Activated T-cell treated with anti-CD3 and anti-CD28 coated beads for 24 hours (primary cell): ENCODE data around the gene SEC11A.
"Not testable (repeated sequence)": the region's sequence is repeated elsewhere in the genome, so short reads cannot be mapped to it uniquely, and the experiment has no call there.

Source experiments
- DNase-seq: peaks from one replicate; pipeline ENCODE4 v3.0.0-alpha.2; 2020; ENCODE audit warnings: low read depth

Gene SEC11A

DNA sequence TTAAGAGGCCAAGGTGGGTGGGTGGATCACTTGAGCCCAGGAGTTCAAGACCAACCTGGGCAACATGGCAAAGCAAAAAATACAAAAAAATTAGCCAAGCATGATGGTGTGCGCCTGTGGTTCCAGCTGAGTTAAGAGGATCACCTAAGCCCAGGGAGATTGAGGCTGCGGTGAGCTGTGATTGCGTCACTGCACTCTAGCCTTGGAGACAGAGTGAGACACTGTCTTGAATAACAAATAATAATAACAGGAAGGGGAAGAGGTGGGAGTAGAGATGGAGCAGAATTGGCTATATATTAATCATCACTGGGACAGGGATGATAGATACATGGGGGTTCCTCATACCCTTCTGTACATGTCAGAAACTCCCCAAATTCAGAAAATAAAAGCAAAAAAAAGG is 34.1 kb downstream of the SEC11A start:
- DNase-seq = no peak

- DNase-seq = no peak
These were observed 44.7 kb downstream of the SEC11A start for GRCh38 chr15:84671211-84671610.

DNA sequence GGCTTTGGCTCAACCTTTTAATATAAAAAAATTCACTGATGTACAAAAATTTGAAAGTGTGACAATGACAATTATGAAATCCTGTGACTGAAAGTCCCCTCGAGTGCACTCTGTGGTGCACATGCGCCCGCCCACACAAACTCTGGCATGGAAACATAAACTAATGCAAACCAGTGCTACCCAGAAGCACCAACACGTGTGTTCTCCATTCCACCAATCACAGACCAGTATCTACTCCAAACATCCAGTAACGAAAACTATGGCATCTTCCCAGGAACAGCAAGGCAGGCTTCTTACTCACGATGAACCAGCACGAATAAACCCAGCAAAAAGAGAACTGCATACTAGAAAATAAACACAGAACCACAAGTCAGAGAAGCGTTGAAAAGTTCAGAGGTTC is 46.2 kb downstream of the SEC11A start:
- no peak for DNase-seq

DNA sequence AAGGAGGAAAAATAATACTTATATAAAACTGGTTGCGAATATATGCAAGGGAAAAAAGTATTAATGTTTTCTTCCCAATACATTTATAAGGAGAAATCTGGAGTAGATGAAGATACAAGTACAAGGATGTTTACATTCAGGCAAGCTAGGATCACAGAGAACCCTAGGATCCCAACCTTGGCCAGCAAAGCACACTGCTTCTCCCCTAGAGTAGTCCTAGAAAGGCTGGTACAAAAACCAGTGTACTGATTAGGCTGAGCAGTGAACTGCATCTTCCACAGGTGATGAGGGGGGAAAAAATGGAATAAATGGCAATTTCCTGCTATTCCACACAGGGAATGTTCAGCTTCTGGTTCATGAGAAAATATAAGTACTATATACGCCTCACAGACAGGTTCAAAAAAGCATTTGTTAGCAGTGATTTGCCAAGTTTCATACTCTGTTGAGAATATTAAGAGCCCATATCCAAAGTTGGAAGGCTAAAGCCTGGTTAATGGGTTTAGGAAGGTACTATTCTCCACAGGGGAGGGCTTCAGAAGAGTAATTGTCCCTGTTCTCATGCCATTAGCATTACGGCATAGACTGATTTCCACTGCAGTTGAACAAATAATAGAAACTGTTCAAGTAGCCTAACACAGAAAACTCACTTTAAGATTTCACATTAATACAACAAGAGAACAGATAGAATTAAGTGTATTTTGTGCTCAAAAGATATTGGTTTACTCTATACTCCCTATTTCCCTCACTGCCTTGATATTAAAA is 47.5 kb downstream of the SEC11A start:
- no peak for DNase-seq

GRCh38 chr15:84666373-84666772 is 49.6 kb downstream of the SEC11A start:
- no peak for DNase-seq

GRCh38 chr15:84661001-84661400 is 54.9 kb downstream of the SEC11A start:
- no peak for DNase-seq

DNA sequence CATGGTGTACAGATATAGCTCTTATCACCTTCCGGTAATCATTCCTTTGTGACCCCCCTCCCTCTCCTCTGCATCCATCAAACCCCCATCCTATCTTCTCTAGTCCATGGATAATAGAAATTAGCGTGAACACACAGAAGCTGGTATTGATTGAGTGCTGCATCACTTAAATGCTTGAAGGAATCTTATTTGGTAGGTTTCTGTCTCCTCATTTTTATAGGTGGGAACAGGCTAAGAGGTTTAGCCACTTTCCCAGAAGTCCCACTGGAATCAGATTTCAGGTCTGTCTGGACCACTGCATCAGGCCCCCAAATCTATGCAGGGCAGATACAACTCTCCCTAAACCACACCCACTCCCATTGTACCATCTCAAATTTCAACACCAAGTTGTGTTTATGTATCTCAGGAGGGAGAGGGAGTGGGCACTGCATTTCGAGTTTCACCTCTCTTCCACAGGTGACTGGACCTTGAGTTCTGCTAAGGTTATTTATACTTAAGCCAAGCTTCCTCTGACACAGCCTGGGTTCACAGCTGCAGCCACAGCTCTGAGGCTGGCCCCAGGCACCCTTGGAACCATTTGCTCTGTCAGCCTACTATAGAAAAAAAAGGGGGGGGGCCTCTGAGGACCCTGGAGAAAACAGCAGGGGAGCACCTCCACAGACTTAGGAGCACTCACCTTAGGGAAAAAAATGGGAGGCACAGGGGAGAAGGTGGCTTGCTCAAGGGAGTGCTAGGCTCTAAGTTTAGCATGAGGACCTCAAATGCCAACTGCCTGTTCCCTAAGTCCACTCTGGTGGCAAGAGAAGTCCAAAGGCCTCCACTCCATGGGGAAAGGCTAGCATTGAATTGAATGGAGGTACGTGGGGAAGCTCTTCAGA is 55.8 kb downstream of the SEC11A start:
- no peak for DNase-seq

- no peak for DNase-seq
These were observed 57.0 kb downstream of the SEC11A start for GRCh38 chr15:84658788-84659411.

- peak; percentile 74 for DNase-seq
These were observed 57.7 kb downstream of the SEC11A start, which contains the start of gene NMB for GRCh38 chr15:84658080-84658787. Gene NMB, minus strand, starts transcription at chr15:84658199. Its CDS starts 47 bp downstream, at chr15:84658152.

DNA sequence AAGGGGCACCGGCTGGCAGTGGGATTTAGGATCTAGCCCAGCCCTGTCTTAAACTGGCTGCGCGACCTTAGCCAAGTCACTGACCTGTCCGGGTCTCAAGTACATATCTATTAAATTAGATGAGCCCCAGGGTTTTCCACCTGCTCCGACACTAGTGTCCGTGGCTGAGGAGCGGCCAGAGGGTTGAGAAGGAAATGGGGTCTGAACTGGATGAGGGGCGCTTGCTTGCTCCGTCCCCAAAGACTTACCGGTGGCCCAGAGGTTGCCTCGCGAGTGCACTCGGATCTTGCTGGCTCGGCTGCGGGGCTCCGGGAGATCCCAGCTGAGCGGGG is 58.2 kb downstream of the SEC11A start:
- DNase-seq = no peak

GRCh38 chr15:84656972-84657371 is 59.0 kb downstream of the SEC11A start:
- no peak for DNase-seq

DNA sequence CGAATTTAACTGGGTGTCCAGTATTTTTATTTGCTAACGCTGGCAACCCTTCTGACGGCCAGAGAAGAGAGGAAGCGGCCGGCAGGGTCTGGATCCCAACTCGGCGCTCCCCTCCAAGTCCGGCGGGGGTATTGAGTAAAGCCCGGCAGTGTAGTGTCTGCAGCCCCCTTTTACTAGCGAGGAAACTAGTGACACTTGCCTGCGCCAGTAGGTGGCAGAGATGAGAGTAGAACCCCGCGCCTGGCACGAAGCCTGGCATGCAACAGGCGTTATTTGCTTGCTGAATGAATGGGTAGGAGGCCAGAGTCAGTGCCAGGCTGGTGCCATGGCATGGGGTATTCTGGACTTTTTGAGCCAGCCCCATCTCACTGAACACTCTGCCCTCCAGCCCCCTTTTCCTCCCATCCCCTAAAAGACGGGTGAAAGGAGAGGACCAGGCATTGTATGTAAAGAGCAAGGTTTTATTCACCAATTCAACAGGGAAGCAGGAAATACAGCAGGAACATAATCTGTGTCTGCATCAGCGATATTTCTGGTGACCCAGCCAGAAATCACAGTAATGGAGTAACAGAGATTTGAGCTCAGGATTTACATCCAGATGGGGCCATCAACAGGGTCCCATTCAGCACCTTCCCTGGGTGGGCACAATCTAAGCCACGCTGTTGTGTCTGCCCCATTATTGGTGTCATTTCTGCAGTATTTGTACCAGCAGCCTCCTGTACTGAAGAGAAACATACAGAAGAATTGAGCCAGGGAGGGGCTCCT is 61.1 kb downstream of the SEC11A start:
- peak; percentile 70 for DNase-seq

GRCh38 chr15:84653910-84654688 is 61.8 kb downstream of the SEC11A start, which contains the start of gene WDR73:
Gene WDR73, minus strand, starts transcription at chr15:84654283. Its CDS starts 9 bp downstream, at chr15:84654274.
- DNase-seq = peak; percentile 95

- DNase-seq = no peak
These were observed 62.4 kb downstream of the SEC11A start for GRCh38 chr15:84653584-84653909.

GRCh38 chr15:84649706-84650105 is 66.2 kb downstream of the SEC11A start:
- no peak for DNase-seq

DNA sequence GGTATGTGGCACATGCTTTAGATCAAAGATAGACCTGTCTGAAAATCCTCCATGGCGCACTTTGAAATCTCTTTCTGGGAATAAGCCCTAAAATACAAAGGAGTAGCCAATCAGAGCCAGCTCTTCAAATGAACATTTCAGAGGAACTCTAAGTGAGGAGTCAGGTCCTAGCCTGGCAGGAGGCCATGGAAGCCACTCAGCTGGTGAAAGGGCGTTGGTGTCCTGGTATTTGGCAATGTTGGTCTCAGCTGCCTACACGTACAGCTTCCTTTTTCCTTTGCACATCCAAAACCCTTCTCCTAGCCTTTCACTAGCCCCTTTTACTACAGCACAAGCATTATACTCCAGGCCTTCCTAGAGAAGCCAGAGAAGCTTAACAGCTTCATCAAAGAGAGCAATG is 67.4 kb downstream of the SEC11A start:
- DNase-seq = no peak

DNA sequence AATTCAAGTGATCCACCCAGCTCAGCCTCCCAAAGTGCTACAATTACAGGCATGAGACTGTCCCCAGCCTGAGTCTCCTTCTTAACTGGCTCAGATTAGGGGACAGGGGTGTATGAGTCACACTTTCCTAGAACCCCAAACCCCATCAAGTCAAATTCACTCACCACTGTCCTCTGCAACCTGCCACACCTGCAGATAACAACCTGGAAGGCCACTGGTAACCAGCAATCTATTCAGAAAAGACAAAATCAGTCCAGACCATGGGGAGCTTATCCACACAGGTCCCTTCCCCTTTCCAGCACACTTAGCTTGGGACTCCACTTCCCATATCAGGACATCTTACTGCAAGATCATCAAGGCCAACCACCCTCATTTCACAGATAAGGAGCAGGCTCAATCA is 68.2 kb downstream of the SEC11A start:
- DNase-seq = no peak

- no peak for DNase-seq
These were observed 69.9 kb downstream of the SEC11A start for GRCh38 chr15:84645997-84646396.

DNA sequence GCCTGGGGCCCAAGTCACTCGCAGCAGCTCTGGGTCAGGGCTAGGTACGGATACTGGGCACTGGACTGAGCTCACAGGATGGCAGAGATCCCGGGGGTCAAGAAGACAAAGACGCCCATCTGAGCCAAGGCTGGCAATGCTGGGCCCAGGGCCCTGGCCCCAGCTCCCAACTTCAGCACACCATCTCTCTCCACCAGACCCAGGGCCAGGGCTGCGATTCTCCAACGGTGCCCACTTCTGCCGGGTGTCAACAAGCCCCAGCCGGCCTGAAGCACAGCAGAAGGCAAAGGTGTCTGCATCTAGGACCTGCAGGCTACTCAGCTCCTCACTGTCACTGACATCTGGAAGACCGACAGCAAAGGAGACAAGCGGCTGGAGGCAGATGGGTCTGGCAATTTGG is 70.4 kb downstream of the SEC11A start:
- DNase-seq = no peak

DNA sequence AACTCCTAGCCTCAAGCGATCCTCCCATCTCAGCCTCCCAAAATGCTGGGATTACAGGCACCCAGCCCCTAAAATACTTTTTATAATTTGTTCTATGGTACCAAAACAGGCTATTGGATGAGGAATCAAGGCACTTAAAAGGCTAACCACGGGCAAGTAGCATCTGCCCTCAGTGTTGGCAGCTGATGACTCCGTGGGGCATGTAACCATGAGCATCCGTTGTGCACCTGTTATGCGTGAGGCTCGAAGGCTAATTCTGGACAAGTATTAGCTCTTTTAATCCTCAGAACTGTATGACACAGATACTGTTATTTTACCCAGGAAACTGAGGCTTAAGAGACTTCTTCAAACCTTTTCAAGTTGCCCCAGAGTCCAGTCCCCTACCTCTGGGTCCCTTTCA is 72.1 kb downstream of the SEC11A start:
- DNase-seq = no peak

DNA sequence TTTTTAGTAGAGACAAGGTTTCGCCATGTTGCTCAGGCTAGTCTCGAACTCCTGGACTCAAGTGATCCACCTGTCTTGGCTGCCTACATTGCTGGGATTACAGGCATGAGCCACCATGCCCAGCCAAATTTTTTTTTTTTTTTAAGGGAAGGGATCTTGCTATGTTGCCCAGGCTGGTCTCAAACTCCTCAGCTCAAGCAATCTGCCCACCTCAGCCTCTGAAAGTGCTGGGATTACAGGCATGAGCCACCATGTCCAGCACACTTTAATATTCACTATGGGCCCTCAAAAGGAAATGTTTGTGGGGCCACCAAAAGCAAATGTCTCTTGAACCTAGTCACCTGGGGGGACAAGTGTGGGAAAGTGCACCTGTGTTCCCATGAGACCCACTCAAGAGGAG is 73.3 kb downstream of the SEC11A start:
- not testable (repeated sequence) for DNase-seq
